Dedifferentiated amniotic fluid mesenchymal stem cell (primary cell): ENCODE data around the gene PPP1CA.
A peak's percentile ranks its signal among the peaks of the same experiment; 100 is the strongest.
"Not testable (repeated sequence)": the region's sequence is repeated elsewhere in the genome, so short reads cannot be mapped to it uniquely, and the experiment has no call there.

Experiments used
- DNase-seq: peaks from one replicate; pipeline ENCODE4 v3.0.0-alpha.2; 2016; ENCODE audit errors: extremely low spot score

Gene PPP1CA

GRCh38 chr11:67435031-67435726 lies 33.5 kb upstream of the PPP1CA start:
- no peak for DNase-seq

GRCh38 chr11:67434395-67434881 lies 32.8 kb upstream of the PPP1CA start:
- no peak for DNase-seq

DNA sequence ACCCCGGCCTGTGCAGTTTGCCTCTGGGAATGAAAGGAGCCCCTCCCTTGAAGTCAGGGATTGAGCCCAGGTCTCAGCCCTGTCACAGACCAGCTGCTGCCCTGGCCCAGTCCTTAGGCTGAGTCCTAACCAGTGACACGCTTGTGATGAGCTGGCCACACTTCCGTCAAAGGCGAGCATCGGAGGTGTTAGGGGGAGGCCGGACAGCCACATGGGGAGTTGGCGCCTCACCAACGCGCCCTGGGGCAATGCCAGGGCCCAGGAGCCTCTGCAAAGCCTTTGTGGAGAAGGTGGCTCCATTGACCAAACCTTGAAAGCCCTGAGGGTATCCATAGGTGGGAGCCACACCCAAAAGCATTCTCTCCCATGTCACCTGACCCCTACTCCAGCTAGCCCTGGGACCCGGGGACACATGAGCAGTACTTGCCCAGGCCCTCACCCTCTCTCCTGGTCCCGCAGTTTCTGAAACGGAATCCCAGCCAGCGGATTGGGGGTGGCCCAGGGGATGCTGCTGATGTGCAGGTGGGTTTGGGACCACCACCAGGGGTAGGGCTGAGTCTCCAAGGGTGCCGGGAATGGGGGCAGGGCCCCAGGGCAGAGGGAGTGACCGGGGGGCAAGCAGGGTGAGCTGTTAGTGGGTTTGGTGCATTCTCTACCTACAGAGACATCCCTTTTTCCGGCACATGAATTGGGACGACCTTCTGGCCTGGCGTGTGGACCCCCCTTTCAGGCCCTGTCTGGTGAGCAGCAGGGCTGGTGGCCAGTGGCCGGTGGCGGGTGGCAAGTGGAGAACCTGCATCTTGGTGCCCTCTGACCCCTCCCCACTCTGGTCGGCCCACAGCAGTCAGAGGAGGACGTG lies 32.1 kb upstream of the PPP1CA start:
- no peak for DNase-seq

DNA sequence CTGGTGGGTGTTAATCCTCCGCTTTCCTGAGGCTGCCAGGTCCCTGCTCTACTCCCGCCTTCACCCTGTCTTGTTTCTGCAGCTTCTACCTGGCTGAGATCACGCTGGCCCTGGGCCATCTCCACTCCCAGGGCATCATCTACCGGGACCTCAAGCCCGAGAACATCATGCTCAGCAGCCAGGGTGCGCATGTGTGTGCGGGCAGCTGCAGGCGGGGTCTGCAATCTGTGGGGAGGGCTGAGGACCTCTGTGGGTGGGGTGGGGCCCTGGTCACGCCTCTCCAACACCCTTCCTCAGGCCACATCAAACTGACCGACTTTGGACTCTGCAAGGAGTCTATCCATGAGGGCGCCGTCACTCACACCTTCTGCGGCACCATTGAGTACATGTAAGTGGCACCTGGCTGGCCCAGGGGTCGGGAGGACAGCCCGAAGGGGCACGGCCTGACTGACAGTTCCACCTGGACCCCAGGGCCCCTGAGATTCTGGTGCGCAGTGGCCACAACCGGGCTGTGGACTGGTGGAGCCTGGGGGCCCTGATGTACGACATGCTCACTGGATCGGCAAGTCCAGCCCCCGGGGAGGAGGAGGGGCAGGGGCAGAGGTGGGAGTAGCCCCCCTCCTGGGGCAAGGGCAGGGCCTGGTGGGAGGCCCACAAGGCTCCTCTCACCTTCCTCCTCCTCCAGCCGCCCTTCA lies 31.1 kb upstream of the PPP1CA start:
- DNase-seq, result no peak

DNA sequence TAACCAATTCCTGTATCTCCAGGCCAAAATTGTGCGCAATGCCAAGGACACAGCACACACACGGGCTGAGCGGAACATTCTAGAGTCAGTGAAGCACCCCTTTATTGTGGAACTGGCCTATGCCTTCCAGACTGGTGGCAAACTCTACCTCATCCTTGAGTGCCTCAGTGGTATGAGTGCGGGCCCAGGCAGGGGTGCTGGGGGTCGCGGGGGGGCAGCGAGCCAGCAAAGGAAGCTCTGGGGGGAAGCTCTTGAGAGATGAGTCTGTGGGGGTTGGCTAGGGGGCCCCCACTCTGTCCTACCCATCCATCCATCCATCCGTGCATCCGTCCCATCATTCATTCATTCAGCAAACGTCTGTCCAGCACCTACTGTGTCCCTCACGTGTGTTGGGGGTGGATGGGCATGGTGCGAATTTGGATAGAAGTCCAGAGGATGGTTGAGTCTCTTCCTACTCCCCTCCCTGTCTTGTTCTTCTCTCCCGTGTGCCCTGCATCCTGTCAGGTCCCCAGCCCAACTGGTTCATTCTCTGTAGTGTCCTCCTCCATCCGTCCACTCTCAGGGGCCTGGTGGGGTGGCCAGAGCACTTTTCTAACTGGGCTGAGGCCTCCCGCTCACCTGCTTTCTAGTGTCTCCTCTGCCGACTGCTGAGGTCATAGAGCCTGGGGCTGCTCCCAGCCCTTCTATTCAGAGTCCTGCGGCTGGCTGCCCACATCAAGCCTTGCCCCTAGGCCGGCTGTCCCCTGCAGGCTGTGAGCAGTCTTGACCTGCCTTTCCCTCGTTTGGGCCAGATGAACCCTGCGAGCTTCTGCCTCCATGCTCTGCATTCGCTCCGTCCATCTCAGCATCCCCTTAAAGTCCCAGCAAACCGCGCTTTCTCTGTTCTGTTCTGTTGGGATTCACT lies 29.9 kb upstream of the PPP1CA start:
- DNase-seq, result no peak

DNA sequence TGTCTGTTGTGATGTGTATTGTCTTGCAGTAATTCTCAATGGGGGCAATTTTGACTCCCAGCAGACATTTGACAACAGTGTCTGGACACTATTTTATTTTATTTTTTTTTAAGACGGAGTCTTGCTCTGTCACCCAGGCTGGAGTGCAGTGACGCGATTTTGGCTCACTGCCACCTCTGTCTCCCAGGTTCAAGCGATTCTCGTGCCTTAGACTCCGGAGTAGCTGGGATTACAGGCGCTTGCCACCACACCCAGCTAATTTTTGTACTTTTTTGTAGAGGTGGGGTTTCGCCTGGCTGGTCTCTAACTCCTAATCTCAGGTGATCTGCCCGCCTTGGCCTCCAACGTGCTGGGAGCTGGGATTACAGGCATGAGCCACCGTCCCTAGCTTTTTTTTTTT lies 28.1 kb upstream of the PPP1CA start:
- no peak for DNase-seq

GRCh38 chr11:67429038-67429668 lies 27.5 kb upstream of the PPP1CA start:
- DNase-seq, result no peak

- DNase-seq, result peak; percentile 97
Observed at GRCh38 chr11:67428052-67429001, 26.7 kb upstream of the PPP1CA start, which contains the start of gene RPS6KB2. TSS of gene RPS6KB2 (plus strand) at chr11:67428494. CDS start at chr11:67428546, 52 bp downstream.

GRCh38 chr11:67427364-67427859 lies 25.8 kb upstream of the PPP1CA start:
- not testable (repeated sequence) for DNase-seq

- no peak for DNase-seq
Observed at GRCh38 chr11:67423891-67424613, 22.4 kb upstream of the PPP1CA start.

GRCh38 chr11:67423466-67423865 lies 21.8 kb upstream of the PPP1CA start:
- no peak for DNase-seq

DNA sequence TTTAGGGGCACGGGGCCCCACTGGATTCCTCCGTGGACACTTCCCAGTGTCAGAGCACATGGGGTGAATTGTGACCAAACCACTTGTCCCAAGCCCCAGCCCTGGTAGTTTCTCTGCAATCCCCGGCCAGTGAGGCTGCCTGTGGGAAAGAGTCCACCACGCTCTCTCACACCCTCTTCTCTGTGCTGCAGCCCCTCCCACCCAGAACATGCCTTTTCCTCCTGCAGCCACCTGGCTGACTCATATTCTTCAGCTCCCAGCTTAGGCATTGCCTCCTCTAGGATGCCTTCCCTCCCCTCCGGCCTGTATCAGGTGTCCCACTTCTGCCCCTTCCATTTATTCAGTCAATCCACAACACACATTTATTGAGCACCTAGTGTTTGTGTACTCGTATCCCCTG lies 21.2 kb upstream of the PPP1CA start:
- no peak for DNase-seq

- no peak for DNase-seq
Observed at GRCh38 chr11:67421430-67422031, 19.9 kb upstream of the PPP1CA start.

- DNase-seq, result peak; percentile 76
Observed at GRCh38 chr11:67420646-67421429, 19.2 kb upstream of the PPP1CA start.

GRCh38 chr11:67420147-67420645 lies 18.5 kb upstream of the PPP1CA start:
- no peak for DNase-seq

GRCh38 chr11:67419325-67420049 lies 17.8 kb upstream of the PPP1CA start:
- no peak for DNase-seq
